Pancreas (tissue), 10 donors: ENCODE results near the gene SLC48A1. TPM values are rescaled to one million over a fixed set of nuclear protein-coding genes. Genes with fewer than 3 reads are reported as not detected.

ENCODE experiments used
- ATAC-seq, 4 donors: fragments of 200-7000 bp; cut with Tn5 transposase; one replicate each; pipeline versions ENCODE4 v1.8.0 to v1.9.1; 2020; ENCODE audit warnings: mild to moderate bottlenecking in 4 of 4, moderate library complexity in 4 of 4
- DNase-seq, 6 donors: peaks; one replicate each; pipeline ENCODE4 v3.0.0-alpha.2; 2020
- FAIRE-seq: peaks from 2 replicates; lab custom pipeline; 2012; peaks lifted over from hg19 to GRCh38; lab: Jason Lieb, UNC
- H3K27ac ChIP-seq, 4 donors: fragments of 200-600 bp; sonication (generic); 1 replicate in 3 of 4; 2 replicates in 1 of 4; pipeline versions ENCODE4 v1.5.0 to v1.8.0; 2020
- H3K27me3 ChIP-seq, 4 donors: fragments of 200-600 bp; one replicate each; pipeline ENCODE4 v1.8.0; 2021
- H3K36me3 ChIP-seq, 3 donors: fragments of 200-600 bp; sonication (generic) in 1 of 3; one replicate each; pipeline versions ENCODE4 v1.5.0 to v1.8.0; 2020 to 2021
- H3K4me1 ChIP-seq, 3 donors: fragments of 200-600 bp; one replicate each; pipeline ENCODE4 v1.8.0; 2021
- H3K4me3 ChIP-seq, 4 donors: fragments of 200-600 bp; sonication (generic) in 2 of 4; one replicate each; pipeline versions ENCODE4 v1.5.0 to v1.8.0; 2020 to 2021
- H3K9me3 ChIP-seq, 4 donors: fragments of 200-600 bp; one replicate each; pipeline ENCODE4 v1.8.0; 2021
- CTCF ChIP-seq, 4 donors: fragments of 200-600 bp; sonication (generic) in 3 of 4; IDR thresholded peaks; one replicate each; pipeline versions ENCODE4 v1.5.0 to v1.8.0; 2021; ENCODE audit warnings: antibody characterized with exemption in 4 of 4
- WGBS, 2 donors: extraction: QIAGEN DNeasy Blood & Tissue Kit; methylation state at CpG; one replicate each; pipeline ENCODE4 v1.1.7; 2013; 5-methylcytosine and 5-hydroxymethylcytosine counted together
- intact Hi-C, 3 donors: fragments of 100-400 bp; cut with DNase I; formaldehyde crosslinking; loops; one replicate each; pipeline versions ENCODE4 v1.11.1 to v1.14.2; 2022
- polyA plus RNA-seq, 2 donors: library from polyadenylated mRNA; stranded (reverse); fragments of 200-250 nt; gene quantifications; one replicate each; pipeline ENCODE4 v1.2.3, GENCODE V29; 2013
- total RNA-seq, 6 donors: library from RNA; stranded (reverse); fragmentation: NEBNext Ultra II Directional in 4 of 6; extraction: Animal tissue kit (Norgen Biotek cat#: 25700) in 4 of 6; gene quantifications; one replicate each; pipeline versions ENCODE4 v1.2.1 to v1.2.4, GENCODE V29; 2021 to 2023
- donor health status: healthy with polysubstance abuse.
- donor health status: DM: no; HTN: no; CAD: no; lungs with moderate emphysema.
- donor health status: DM: no; HTN: no; CAD: no.
- donor health status: control.
- donor health status: control.
- donor health status: Bipolar disorder and iron deficiency.
- donor health status: DM: yes; HTN: yes; CAD: no.
- donor health status: DM: no; HTN: no; CAD: no.
- donor health status: DM: no; HTN: no; CAD: no.
- donor health status: DM: yes; HTN: yes; CAD: no.

Gene SLC48A1
- total and polyA plus RNA-seq, 8 donors: 12.2 to 17.2 (median 13.8) TPM

GRCh38 chr12:47785887-47786661 lies 13.0 kb downstream of the SLC48A1 start:
- Histone ChIP-seq H3K27me3 (no peaks in the 10 kb centered on the region), H3K4me3 (no peak overlapping the region), H3K27ac (no peak overlapping the region), H3K9me3 (no peaks in the 10 kb centered on the region), H3K4me1 (no peaks in the 10 kb centered on the region), H3K36me3 (peaks cover 0 to 44% (median 15%) of the 10 kb centered on the region in 3 donors)
- intact Hi-C loops: loop anchor here in 1 of 3 donors (10.0 kb wide), 1 partner anchor 49 kb away; no protein-coding TSS in a partner anchor
- FAIRE-seq (no peak), DNase-seq (peak in 2 of 6 donors; percentile 16 to 52), ATAC-seq (no peak)
- WGBS, 2 donors: 86% methylated on average over 11 of the region's 11 CpGs
- TF ChIP-seq CTCF (IDR thresholded peaks at IDR 0.05): no peak

GRCh38 chr12:47786662-47787280 lies 13.7 kb downstream of the SLC48A1 start:
- FAIRE-seq (no peak), ATAC-seq (no peak), DNase-seq (peak in 1 of 6 donors; percentile 40)
- no peak overlapping the region for H3K4me3 ChIP-seq
- H3K27me3 ChIP-seq: no peaks in the 10 kb centered on the region
- intact Hi-C loops: loop anchor here in 1 of 3 donors (10.0 kb wide), 1 partner anchor 48 kb away; no protein-coding TSS in a partner anchor
- H3K4me1 ChIP-seq: no peaks in the 10 kb centered on the region
- peaks cover 0 to 49% (median 15%) of the 10 kb centered on the region in 3 donors for H3K36me3 ChIP-seq
- no peaks in the 10 kb centered on the region for H3K9me3 ChIP-seq
- WGBS, 2 donors: 81 to 86% methylated on average over 10 of the region's 10 CpGs
- TF ChIP-seq CTCF (IDR thresholded peaks at IDR 0.05): no peak
- no peak overlapping the region for H3K27ac ChIP-seq

GRCh38 chr12:47787596-47788319 lies 14.7 kb downstream of the SLC48A1 start:
- TF ChIP-seq CTCF (IDR thresholded peaks at IDR 0.05): no peak
- intact Hi-C loops: loop anchor here in 1 of 3 donors (10.0 kb wide), 1 partner anchor 47 kb away; no protein-coding TSS in a partner anchor
- Histone ChIP-seq H3K36me3 (peaks cover 0 to 45% (median 15%) of the 10 kb centered on the region in 3 donors), H3K4me1 (no peaks in the 10 kb centered on the region), H3K27me3 (no peaks in the 10 kb centered on the region), H3K27ac (no peak overlapping the region), H3K4me3 (no peak overlapping the region), H3K9me3 (no peaks in the 10 kb centered on the region)
- FAIRE-seq: no peak
- WGBS, 2 donors: 80 to 84% methylated on average over 14 of the region's 14 CpGs
- DNase-seq: peak in 1 of 6 donors; percentile 36
- no peak for ATAC-seq

- Histone ChIP-seq H3K9me3 (no peaks in the 10 kb centered on the region), H3K4me1 (no peaks in the 10 kb centered on the region), H3K4me3 (no peak overlapping the region), H3K27me3 (no peaks in the 10 kb centered on the region), H3K36me3 (peaks cover 0 to 36% (median 15%) of the 10 kb centered on the region in 3 donors), H3K27ac (no peak overlapping the region)
- FAIRE-seq: no peak
- WGBS, 2 donors: 93 to 95% methylated on average over 5 of the region's 5 CpGs
- TF ChIP-seq CTCF (IDR thresholded peaks at IDR 0.05): no peak
- no peak for ATAC-seq
- peak in 1 of 6 donors; percentile 29 for DNase-seq
- intact Hi-C loops: loop anchor here in 1 of 3 donors (10.0 kb wide), 1 partner anchor 46 kb away; no protein-coding TSS in a partner anchor
These were observed 16.1 kb downstream of the SLC48A1 start for GRCh38 chr12:47789141-47789540.
